ENCODE results near the gene ANKS1B. TPM values are rescaled to one million over a fixed set of nuclear protein-coding genes. Genes with fewer than 3 reads are reported as not detected.

ANKS1B gene
- total RNA-seq, 1 experiment from 2014 or later: 0.54 TPM

DNA sequence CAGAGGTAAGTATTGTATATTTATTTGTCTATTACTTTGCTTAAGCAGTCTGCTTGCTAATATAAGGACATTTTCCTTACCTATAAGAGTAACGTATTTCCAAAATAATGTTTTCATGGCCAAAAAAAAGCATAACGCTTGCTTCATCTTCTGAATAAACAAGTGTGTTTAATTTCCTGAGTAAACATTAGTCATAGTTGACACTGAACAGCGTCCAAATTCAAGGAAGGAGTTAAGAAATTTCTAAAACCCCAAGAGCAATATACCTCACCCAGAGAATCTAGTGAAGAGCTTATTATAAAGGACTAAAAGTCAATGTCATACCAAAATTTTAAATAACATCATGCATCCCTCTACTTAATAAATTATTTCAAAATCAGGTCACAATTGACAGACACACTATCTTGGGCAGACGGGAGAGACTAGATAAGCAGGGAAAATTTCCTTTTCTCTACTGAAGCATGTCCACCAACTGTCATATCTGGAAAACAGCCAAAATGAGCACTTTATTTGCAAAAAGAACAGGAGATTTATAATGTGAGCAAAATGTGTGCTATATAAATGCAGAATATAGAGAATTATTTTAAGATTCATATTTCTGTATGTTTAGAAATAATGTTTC lies 25.1 kb downstream of the ANKS1B start:
- Histone ChIP-seq H3K27me3 (ENCODE audit: insufficient read depth, low read length) (peaks cover 29% of the 10 kb centered on the region), H3K36me3 (ENCODE audit: control insufficient read depth in 1 of 2, insufficient read depth in 2 of 2, low read length in 2 of 2) (no peaks in the 10 kb centered on the region), H3K9me2 (ENCODE audit: insufficient read depth) (no peaks in the 10 kb centered on the region), H3K9me3 (ENCODE audit: control insufficient read depth in 1 of 2, insufficient read depth in 1 of 2, low read depth in 1 of 2, low read length in 2 of 2) (no peaks in the 10 kb centered on the region), H3K27ac (ENCODE audit: low read depth, low read length) (no peak overlapping the region), H3K4me2 (ENCODE audit: low read length) (no peak overlapping the region), H3K4me1 (ENCODE audit: control insufficient read depth in 1 of 2, insufficient read depth in 2 of 2, low read length in 2 of 2) (no peaks in the 10 kb centered on the region), H3K9ac (ENCODE audit: low read length) (no peak overlapping the region), H4K20me1 (ENCODE audit: insufficient read depth) (no peaks in the 10 kb centered on the region), H3K4me3 (replicated peaks in 1 of 2; ENCODE audit: low read depth in 1 of 2, low read length in 2 of 2) (no peak overlapping the region), H2AFZ (ENCODE audit: low read depth, low read length, poor library complexity, severe bottlenecking) (no peak overlapping the region), H3K79me2 (ENCODE audit: insufficient read depth, low read length) (no peaks in the 10 kb centered on the region)
- ChIA-PET POLR2A (no interaction called here), RAD21 (ENCODE audit: low non-redundant PET in 1 of 2, low total read pairs in 2 of 2, uncharacterized antibody in 2 of 2, unreplicated experiment in 2 of 2) (no interaction called here), CTCF (no interaction called here)
- ATAC-seq (no peak), DNase-seq (ENCODE audit: low read depth, low spot score) (no peak)
- intact Hi-C loops (cut with micrococcal nuclease): no loop called here
- no peak for TF ChIP-seq RAD21 (IDR thresholded peaks at IDR 0.05; ENCODE audit: low read depth)
- TF ChIP-seq POLR2A (IDR thresholded peaks at IDR 0.05; ENCODE audit: borderline replicate concordance, extremely low read depth, insufficient read depth, insufficient read length): no peak
- no peak for TF ChIP-seq SP1 (IDR thresholded peaks at IDR 0.05; ENCODE audit: low read depth)
- no peak for TF ChIP-seq ZFX (IDR thresholded peaks at IDR 0.05)
- no peak for TF ChIP-seq CEBPB (IDR thresholded peaks at IDR 0.05; ENCODE audit: low read depth)
- no peak for TF ChIP-seq CBX3 (IDR thresholded peaks at IDR 0.05; ENCODE audit: low read depth)
- BruUV-seq (replicated peaks): no TSS peak

DNA sequence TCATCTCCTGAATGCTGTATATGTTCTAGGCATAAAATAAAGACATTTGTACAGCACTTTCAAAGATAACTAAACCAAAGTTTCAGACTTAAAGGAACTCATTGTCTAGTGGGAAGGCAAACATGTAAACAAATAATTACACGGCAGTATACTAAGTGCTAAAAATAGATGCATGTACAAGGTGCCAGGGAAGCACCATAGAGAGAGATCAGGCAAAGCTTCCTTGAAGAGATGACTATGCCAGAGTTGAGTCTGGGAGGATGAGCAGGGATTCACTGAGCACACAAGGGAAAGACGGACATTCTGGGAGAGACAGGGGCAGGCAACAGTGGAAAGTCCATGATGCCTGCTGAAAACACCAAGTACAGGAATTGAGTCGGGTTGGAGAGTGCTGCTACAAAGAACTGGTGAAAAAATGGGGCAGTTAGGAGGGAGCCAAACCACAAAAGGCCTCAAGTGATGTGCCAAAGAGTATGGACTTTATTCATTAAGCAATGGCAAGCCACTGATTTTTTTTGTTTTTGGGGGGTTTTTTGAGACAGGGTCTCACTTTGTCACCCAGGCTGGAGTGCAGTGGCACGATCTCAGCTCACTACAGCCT lies 26.8 kb downstream of the ANKS1B start:
- DNase-seq (ENCODE audit: low read depth, low spot score): no peak
- H2AFZ ChIP-seq (ENCODE audit: low read depth, low read length, poor library complexity, severe bottlenecking): no peak overlapping the region
- no peaks in the 10 kb centered on the region for H4K20me1 ChIP-seq (ENCODE audit: insufficient read depth)
- H3K4me2 ChIP-seq (ENCODE audit: low read length): no peak overlapping the region
- no peak overlapping the region for H3K9ac ChIP-seq (ENCODE audit: low read length)
- no peak overlapping the region for H3K4me3 ChIP-seq (replicated peaks in 1 of 2; ENCODE audit: low read depth in 1 of 2, low read length in 2 of 2)
- no peaks in the 10 kb centered on the region for H3K36me3 ChIP-seq (ENCODE audit: control insufficient read depth in 1 of 2, insufficient read depth in 2 of 2, low read length in 2 of 2)
- ChIA-PET CTCF (no interaction called here), RAD21 (ENCODE audit: low non-redundant PET in 1 of 2, low total read pairs in 2 of 2, uncharacterized antibody in 2 of 2, unreplicated experiment in 2 of 2) (no interaction called here), POLR2A (no interaction called here)
- no peak overlapping the region for H3K27ac ChIP-seq (ENCODE audit: low read depth, low read length)
- H3K79me2 ChIP-seq (ENCODE audit: insufficient read depth, low read length): no peaks in the 10 kb centered on the region
- no peaks in the 10 kb centered on the region for H3K9me2 ChIP-seq (ENCODE audit: insufficient read depth)
- TF ChIP-seq YY1 (IDR thresholded peaks at IDR 0.05; ENCODE audit: extremely low read depth, insufficient replicate concordance, low read depth, low read length): no peak
- TF ChIP-seq, protein P1, sequence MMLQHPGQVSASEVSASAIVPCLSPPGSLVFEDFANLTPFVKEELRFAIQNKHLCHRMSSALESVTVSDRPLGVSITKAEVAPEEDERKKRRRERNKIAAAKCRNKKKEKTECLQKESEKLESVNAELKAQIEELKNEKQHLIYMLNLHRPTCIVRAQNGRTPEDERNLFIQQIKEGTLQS (IDR thresholded peaks at IDR 0.05): no peak
- no peak for TF ChIP-seq ZNF274 (IDR thresholded peaks at IDR 0.05; ENCODE audit: low read depth, low read length)
- no peak for TF ChIP-seq RAD21 (IDR thresholded peaks at IDR 0.05; ENCODE audit: low read depth)
- TF ChIP-seq, protein P2, sequence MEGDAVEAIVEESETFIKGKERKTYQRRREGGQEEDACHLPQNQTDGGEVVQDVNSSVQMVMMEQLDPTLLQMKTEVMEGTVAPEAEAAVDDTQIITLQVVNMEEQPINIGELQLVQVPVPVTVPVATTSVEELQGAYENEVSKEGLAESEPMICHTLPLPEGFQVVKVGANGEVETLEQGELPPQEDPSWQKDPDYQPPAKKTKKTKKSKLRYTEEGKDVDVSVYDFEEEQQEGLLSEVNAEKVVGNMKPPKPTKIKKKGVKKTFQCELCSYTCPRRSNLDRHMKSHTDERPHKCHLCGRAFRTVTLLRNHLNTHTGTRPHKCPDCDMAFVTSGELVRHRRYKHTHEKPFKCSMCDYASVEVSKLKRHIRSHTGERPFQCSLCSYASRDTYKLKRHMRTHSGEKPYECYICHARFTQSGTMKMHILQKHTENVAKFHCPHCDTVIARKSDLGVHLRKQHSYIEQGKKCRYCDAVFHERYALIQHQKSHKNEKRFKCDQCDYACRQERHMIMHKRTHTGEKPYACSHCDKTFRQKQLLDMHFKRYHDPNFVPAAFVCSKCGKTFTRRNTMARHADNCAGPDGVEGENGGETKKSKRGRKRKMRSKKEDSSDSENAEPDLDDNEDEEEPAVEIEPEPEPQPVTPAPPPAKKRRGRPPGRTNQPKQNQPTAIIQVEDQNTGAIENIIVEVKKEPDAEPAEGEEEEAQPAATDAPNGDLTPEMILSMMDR (IDR thresholded peaks at IDR 0.05 in 2 of 3, conservative IDR thresholded peaks at IDR 0.05 in 1 of 3; ENCODE audit: borderline replicate concordance in 1 of 3, insufficient read depth in 1 of 3, low read depth in 2 of 3, low read length in 2 of 3): no peak
- no peak for TF ChIP-seq CEBPB (IDR thresholded peaks at IDR 0.05; ENCODE audit: low read depth)
- TF ChIP-seq SRF (IDR thresholded peaks at IDR 0.05; ENCODE audit: low read depth): no peak
- TF ChIP-seq ELF1 (IDR thresholded peaks at IDR 0.05; ENCODE audit: borderline replicate concordance, low read depth): no peak
- no peaks in the 10 kb centered on the region for H3K4me1 ChIP-seq (ENCODE audit: control insufficient read depth in 1 of 2, insufficient read depth in 2 of 2, low read length in 2 of 2)
- no peaks in the 10 kb centered on the region for H3K9me3 ChIP-seq (ENCODE audit: control insufficient read depth in 1 of 2, insufficient read depth in 1 of 2, low read depth in 1 of 2, low read length in 2 of 2)
- intact Hi-C loops (cut with micrococcal nuclease): no loop called here
- BruUV-seq (replicated peaks): no TSS peak
- peaks cover 45% of the 10 kb centered on the region for H3K27me3 ChIP-seq (ENCODE audit: insufficient read depth, low read length)
- ATAC-seq: no peak

Data from HCT116 (cell line).